ENCODE results near the gene DOCK10. TPM values are rescaled to one million over a fixed set of nuclear protein-coding genes. Genes with fewer than 3 reads are reported as not detected.

Gene DOCK10
- total RNA-seq, 1 experiment from 2014 or later = 2.9 TPM

DNA sequence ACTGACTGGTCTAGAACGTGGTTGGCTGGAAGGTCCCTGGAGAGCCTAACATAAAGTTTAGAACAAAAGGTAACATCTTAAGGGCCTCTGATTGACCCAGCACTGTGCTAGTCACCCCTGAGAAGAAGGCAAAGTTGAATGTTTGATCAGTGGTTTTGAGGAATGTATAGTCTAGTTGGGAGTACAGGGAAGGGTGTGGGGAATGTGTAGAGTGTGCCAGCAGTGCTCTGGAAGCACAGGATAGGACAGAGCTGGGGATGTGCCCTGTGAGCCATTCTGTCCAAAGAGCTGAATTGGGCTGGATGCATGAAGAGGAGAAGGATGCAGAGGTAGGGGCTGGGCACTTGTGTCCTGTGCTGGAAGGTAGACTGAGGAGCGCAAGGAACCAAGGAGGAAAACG is 41.0 kb upstream of the DOCK10 start (continued):
- TF ChIP-seq, protein P1, sequence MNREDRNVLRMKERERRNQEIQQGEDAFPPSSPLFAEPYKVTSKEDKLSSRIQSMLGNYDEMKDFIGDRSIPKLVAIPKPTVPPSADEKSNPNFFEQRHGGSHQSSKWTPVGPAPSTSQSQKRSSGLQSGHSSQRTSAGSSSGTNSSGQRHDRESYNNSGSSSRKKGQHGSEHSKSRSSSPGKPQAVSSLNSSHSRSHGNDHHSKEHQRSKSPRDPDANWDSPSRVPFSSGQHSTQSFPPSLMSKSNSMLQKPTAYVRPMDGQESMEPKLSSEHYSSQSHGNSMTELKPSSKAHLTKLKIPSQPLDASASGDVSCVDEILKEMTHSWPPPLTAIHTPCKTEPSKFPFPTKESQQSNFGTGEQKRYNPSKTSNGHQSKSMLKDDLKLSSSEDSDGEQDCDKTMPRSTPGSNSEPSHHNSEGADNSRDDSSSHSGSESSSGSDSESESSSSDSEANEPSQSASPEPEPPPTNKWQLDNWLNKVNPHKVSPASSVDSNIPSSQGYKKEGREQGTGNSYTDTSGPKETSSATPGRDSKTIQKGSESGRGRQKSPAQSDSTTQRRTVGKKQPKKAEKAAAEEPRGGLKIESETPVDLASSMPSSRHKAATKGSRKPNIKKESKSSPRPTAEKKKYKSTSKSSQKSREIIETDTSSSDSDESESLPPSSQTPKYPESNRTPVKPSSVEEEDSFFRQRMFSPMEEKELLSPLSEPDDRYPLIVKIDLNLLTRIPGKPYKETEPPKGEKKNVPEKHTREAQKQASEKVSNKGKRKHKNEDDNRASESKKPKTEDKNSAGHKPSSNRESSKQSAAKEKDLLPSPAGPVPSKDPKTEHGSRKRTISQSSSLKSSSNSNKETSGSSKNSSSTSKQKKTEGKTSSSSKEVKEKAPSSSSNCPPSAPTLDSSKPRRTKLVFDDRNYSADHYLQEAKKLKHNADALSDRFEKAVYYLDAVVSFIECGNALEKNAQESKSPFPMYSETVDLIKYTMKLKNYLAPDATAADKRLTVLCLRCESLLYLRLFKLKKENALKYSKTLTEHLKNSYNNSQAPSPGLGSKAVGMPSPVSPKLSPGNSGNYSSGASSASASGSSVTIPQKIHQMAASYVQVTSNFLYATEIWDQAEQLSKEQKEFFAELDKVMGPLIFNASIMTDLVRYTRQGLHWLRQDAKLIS (CRISPR knock-in tag; IDR thresholded peaks at IDR 0.05; ENCODE audit: borderline replicate concordance) = no peak
- TF ChIP-seq, protein P2, sequence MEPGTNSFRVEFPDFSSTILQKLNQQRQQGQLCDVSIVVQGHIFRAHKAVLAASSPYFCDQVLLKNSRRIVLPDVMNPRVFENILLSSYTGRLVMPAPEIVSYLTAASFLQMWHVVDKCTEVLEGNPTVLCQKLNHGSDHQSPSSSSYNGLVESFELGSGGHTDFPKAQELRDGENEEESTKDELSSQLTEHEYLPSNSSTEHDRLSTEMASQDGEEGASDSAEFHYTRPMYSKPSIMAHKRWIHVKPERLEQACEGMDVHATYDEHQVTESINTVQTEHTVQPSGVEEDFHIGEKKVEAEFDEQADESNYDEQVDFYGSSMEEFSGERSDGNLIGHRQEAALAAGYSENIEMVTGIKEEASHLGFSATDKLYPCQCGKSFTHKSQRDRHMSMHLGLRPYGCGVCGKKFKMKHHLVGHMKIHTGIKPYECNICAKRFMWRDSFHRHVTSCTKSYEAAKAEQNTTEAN (CRISPR knock-in tag; IDR thresholded peaks at IDR 0.05) = no peak
- TF ChIP-seq, protein P3, sequence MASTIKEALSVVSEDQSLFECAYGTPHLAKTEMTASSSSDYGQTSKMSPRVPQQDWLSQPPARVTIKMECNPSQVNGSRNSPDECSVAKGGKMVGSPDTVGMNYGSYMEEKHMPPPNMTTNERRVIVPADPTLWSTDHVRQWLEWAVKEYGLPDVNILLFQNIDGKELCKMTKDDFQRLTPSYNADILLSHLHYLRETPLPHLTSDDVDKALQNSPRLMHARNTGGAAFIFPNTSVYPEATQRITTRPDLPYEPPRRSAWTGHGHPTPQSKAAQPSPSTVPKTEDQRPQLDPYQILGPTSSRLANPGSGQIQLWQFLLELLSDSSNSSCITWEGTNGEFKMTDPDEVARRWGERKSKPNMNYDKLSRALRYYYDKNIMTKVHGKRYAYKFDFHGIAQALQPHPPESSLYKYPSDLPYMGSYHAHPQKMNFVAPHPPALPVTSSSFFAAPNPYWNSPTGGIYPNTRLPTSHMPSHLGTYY (CRISPR knock-in tag; IDR thresholded peaks at IDR 0.05) = no peak
- TF ChIP-seq ATF1 (CRISPR knock-in tag; IDR thresholded peaks at IDR 0.05) (no peak), MXD4 (CRISPR knock-in tag; IDR thresholded peaks at IDR 0.05; ENCODE audit: borderline replicate concordance) (no peak), NFE2L1 (CRISPR knock-in tag; IDR thresholded peaks at IDR 0.05) (no peak), PRRX2 (CRISPR knock-in tag; IDR thresholded peaks at IDR 0.05) (no peak), ZNF317 (CRISPR knock-in tag; IDR thresholded peaks at IDR 0.05; ENCODE audit: borderline replicate concordance, low read depth) (no peak)

DNA sequence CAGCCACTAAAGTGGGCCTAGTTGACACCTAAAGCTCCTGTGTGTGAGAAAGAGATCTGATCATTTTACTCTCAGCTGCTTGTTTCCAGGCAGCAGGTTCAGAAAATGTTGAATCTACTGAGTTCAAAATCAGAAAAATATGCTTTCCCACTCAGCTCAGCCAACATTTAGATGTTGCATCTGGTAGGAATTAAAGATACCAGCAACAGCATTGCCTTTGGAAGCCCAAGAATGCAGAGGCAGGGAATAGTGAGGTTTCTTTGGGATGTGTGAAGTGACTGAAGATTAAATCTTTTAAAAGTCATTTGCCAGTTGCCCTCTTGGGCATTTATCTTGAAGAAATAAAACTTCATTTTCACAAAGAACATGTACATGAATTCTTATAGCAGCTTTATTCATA is 33.9 kb upstream of the DOCK10 start:
- ATAC-seq (no peak), DNase-seq (ENCODE audit: low spot score) (no peak)
- no peak for TF ChIP-seq CREM (CRISPR knock-in tag; IDR thresholded peaks at IDR 0.05)
- no peak for TF ChIP-seq NR1H2 (CRISPR knock-in tag; IDR thresholded peaks at IDR 0.05)
- no peak for TF ChIP-seq HMGA2 (CRISPR knock-in tag; IDR thresholded peaks at IDR 0.05)
- no peak for TF ChIP-seq GTF2I (CRISPR knock-in tag; conservative IDR thresholded peaks at IDR 0.05)
- TF ChIP-seq ZNF138 (CRISPR knock-in tag; conservative IDR thresholded peaks at IDR 0.05) = no peak
- TF ChIP-seq, protein P4, sequence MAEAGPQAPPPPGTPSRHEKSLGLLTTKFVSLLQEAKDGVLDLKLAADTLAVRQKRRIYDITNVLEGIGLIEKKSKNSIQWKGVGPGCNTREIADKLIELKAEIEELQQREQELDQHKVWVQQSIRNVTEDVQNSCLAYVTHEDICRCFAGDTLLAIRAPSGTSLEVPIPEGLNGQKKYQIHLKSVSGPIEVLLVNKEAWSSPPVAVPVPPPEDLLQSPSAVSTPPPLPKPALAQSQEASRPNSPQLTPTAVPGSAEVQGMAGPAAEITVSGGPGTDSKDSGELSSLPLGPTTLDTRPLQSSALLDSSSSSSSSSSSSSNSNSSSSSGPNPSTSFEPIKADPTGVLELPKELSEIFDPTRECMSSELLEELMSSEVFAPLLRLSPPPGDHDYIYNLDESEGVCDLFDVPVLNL (CRISPR knock-in tag; IDR thresholded peaks at IDR 0.05; ENCODE audit: borderline replicate concordance, low read depth) = no peak
- TF ChIP-seq GABPB1 (CRISPR knock-in tag; IDR thresholded peaks at IDR 0.05) = no peak
- no peak for TF ChIP-seq CREB1 (CRISPR knock-in tag; IDR thresholded peaks at IDR 0.05)
- H3K27me3 Mint-ChIP-seq (ENCODE audit: low read depth) = peaks cover 7% of the 10 kb centered on the region
- H3K9me3 Mint-ChIP-seq = peaks cover 10% of the 10 kb centered on the region; the same call in 1 of the 2 replicates
- CTCF ChIA-PET = no interaction called here
- no peaks in the 10 kb centered on the region for H3K36me3 Mint-ChIP-seq
- POLR2A ChIA-PET = no interaction called here
- H3K4me3 Mint-ChIP-seq = no peak overlapping the region
- peaks cover 33% of the 10 kb centered on the region for H3K4me1 Mint-ChIP-seq
- no peak overlapping the region for H3K27ac Mint-ChIP-seq

DNA sequence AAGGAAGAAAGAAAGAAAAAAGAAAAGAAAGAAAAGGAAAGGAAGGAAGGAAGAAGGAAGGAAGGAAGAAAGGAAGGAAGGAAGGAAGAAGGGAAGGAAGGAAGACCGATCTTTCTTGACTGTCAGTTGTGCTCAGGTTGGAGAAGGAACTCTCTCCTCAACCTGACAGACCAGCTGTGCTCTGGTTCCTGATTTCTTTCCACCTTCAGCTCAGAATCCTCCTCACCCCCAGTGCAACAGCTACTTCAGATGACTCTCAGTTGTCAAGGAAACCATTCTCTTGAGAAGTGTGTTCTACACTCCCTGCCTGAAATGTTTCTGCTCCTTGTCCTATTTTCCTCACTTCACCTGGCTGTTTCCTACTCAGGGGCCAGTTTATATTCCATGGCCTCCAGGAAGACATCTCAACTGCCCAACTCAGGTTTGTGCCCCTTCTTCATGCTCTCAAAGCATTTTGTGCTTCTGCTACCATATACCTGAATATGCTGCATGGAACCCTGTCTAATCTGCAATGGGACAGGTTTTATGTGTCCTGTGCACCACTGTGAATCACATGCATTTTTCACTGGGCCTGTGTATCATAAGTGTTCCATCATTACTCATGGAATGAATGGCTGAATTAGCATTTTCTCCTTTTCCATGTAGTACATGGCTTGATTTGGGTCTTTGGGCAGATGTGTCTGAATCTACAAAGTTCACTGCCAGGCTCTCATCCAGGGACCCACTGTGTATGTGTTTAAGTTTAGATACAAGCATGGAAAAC is 32.8 kb upstream of the DOCK10 start:
- no peaks in the 10 kb centered on the region for H3K36me3 Mint-ChIP-seq
- H3K9me3 Mint-ChIP-seq = peaks cover 10% of the 10 kb centered on the region; the same call in 1 of the 2 replicates
- TF ChIP-seq, protein P5, sequence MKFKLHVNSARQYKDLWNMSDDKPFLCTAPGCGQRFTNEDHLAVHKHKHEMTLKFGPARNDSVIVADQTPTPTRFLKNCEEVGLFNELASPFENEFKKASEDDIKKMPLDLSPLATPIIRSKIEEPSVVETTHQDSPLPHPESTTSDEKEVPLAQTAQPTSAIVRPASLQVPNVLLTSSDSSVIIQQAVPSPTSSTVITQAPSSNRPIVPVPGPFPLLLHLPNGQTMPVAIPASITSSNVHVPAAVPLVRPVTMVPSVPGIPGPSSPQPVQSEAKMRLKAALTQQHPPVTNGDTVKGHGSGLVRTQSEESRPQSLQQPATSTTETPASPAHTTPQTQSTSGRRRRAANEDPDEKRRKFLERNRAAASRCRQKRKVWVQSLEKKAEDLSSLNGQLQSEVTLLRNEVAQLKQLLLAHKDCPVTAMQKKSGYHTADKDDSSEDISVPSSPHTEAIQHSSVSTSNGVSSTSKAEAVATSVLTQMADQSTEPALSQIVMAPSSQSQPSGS (CRISPR knock-in tag; IDR thresholded peaks at IDR 0.05; ENCODE audit: borderline replicate concordance, low read depth) = no peak
- TF ChIP-seq, protein P6, sequence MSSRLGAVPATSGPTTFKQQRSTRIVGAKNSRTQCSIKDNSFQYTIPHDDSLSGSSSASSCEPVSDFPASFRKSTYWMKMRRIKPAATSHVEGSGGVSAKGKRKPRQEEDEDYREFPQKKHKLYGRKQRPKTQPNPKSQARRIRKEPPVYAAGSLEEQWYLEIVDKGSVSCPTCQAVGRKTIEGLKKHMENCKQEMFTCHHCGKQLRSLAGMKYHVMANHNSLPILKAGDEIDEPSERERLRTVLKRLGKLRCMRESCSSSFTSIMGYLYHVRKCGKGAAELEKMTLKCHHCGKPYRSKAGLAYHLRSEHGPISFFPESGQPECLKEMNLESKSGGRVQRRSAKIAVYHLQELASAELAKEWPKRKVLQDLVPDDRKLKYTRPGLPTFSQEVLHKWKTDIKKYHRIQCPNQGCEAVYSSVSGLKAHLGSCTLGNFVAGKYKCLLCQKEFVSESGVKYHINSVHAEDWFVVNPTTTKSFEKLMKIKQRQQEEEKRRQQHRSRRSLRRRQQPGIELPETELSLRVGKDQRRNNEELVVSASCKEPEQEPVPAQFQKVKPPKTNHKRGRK (CRISPR knock-in tag; IDR thresholded peaks at IDR 0.05; ENCODE audit: borderline replicate concordance) = peak; percentile 64; the same call in 1 of the 2 replicates
- no peak overlapping the region for H3K4me3 Mint-ChIP-seq
- peaks cover 7% of the 10 kb centered on the region for H3K27me3 Mint-ChIP-seq (ENCODE audit: low read depth)
- ChIA-PET POLR2A (no interaction called here), CTCF (interaction anchor here (1.4 kb wide), 1 partner anchor 65 kb away, joined by 4 read pairs; no protein-coding TSS in a partner anchor)
- DNase-seq (ENCODE audit: low spot score) (no peak), ATAC-seq (no peak)
- no peak overlapping the region for H3K27ac Mint-ChIP-seq
- peaks cover 37% of the 10 kb centered on the region for H3K4me1 Mint-ChIP-seq
